Kasumi-1 (cell line): ENCODE measurements around the gene TFEC.
"Not testable (repeated sequence)": the region's sequence is repeated elsewhere in the genome, so short reads cannot be mapped to it uniquely, and the experiment has no call there.

Source experiments
- DNase-seq, 2 experiments: peaks; one replicate each; lab custom pipeline; 2025; lab: John Stamatoyannopoulos, UW

Gene TFEC, protein sequence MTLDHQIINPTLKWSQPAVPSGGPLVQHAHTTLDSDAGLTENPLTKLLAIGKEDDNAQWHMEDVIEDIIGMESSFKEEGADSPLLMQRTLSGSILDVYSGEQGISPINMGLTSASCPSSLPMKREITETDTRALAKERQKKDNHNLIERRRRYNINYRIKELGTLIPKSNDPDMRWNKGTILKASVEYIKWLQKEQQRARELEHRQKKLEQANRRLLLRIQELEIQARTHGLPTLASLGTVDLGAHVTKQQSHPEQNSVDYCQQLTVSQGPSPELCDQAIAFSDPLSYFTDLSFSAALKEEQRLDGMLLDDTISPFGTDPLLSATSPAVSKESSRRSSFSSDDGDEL

DNA sequence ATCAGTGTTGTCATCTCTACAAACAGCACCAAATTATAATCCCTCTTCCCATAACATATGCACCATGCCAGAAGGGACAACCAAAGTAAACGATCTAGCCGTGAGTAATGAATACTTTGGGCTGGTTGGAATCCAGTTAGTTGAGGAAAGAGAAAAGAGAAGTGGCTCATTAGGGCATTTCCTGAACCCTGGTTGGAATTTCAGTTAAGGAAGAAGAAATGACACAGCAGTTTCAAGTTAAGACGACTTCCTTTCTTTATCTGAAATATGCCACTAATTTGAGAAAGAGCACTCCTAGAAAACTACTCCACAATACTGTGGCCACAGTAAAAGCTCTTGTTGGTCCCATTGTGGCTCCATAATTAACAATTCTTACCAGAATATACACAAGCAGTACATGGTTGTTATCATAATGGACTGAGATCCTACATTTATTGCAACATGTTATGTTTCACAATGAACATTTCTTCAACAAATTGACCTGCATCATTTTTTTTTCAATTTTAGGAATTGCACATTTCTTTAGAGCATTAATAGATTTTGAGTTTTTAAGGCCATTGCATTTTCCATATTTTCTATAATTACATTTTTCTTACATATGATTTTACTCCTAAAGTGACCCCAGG, at the start of gene TFEC:
TFEC (minus strand) TSS at position 113 of the 626 bp plus-strand sequence. CDS start 46,322 bp downstream, outside the sequence.
- peak; percentile 72 to 87 for DNase-seq

DNA sequence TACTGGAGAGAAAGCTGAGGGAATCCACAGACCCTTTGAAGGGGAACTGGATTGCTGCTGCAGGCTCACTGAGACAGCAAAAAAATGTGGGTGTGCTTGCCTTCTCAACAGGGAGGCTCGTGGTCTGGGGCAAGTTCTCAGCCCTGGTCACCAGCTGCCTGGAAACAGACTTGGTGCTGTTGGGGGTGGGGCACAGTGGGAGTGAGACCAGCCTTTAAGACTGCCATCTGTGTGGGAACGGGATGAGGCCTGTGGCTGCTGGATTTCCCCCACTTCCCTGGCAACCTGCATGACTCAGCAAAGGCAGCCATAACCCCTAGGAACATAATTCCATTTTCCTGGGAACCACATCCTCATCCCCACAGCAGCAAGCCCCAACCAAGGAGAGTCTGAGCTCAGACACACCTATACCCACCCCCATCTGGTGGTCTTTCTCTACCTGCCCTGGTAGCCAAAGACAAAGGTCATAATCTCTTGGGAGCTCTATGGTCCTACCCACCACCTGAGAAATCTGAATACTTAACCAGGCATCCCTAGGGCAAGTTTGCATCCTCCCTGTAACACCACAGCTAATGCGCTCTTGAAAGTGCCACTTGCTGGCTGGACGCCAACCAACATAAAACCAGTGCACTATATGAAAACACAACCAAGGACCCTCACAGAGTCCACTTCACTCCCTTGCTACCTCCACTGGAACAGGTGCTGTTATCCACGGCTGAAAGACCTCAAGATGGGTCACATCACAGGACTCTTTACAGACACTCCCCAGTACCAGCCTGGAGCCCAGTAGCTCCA, 45.0 kb upstream of the TFEC start:
- DNase-seq, result no peak

DNA sequence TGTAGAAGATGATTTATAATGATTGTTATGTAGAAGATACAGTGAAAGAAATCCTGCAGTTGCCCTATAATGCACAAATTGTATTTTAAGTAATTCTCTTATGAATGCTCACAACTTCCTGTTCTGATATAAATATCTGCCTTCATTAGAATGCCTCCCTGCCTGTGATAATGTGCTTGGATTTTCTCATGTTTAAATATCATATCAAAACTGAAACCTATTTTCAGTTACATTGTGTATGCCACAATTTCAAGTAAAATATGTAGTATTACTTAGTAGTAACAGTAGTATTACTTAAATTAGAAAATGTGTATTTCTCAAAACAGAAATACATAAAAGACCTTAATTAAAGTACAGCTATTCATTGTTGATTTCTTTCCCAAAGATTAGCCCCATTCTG, 41.1 kb upstream of the TFEC start:
- DNase-seq, result no peak

DNA sequence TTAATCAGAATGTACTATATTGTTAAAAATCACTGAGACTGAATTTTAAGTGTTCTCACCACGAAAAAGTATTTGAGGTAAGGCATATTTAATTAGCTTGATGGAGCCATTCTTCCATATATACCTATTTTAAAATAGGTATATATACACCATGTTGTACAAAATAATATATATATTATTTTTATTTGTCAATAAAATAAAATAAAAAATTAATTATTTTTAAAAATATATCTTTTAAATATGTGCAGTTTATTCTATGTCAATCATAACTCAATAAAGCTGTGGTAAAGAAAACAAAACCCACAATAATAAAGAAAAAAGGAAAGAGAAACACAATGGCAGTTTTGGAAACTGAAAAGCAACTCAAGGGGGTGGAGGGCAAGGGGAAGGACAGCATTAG, 33.6 kb upstream of the TFEC start:
- no peak for DNase-seq

DNA sequence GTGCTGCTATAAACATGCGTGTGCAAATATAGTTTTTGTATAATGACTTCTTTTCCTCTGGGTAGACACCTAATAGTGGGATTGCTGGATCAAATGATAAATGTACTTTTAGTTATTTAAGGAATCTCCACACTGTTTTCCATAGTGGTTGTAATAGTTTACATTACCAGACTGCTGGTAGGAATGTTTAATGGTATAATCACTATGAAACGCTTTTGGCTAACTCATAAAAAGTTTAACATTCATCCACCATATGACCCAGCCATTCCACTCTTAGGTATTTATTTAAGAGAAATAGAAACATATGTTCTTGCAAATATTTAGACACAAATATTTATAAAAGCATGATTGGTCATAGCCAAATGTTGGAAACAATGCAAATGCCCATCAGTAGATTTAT, 32.1 kb upstream of the TFEC start:
- DNase-seq, result no peak

DNA sequence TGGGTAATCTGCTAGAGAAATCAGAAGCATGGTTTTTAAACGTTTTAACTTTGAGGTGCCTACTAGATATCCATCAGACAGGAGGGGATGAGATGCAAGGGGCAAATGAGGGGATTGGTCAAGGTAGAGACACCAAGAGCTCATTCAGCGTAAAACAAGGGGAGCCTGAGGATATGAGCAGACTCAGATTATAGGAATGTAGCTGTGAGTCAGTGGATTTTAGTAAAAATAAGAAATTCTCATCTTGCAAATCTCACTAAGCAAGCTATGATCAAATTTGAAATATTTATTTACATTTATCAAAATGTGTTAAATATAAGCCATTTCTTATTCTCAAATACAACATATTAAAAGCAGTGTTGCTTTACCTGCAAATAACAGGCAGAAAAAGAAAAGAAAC, 21.4 kb upstream of the TFEC start:
- DNase-seq, result no peak

DNA sequence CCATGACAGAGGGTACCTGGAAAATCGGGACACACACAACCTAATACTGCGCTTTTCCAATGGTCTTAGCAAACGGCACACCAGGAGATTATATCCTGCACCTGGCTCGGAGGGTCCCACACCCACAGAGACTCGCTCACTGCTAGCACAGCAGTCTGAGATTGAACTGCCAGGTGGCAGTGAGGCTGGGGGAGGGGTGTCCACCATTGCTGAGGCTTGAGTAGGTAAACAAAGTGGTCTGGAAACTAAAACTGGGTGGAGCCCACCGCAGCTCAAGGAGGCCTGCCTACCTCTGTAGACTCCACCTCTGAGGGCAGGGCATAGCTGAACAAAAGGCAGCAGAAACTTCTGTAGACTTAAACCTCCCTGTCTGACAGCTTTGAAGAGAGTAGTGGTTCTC, 16.7 kb upstream of the TFEC start:
- DNase-seq, result not testable (repeated sequence)

DNA sequence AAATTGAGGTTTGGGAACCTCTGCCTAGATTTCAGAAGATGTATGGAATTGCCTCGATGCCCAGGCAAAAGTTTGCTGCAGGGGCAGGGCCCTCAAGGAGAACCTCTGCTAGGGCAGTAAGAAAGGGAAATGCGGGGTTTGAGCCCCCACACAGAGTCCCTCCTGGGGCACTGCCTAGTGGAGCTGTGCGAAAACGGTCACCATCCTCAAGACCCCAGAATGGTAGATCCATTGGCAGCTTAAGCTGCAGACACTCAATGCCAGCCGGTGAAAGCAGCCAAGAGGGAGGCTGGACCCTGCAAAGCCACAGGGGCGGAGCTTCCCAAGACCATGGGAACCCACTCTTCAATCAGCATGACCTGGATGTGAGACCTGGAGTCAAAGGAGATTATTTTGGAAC, 15.0 kb upstream of the TFEC start:
- no peak for DNase-seq

DNA sequence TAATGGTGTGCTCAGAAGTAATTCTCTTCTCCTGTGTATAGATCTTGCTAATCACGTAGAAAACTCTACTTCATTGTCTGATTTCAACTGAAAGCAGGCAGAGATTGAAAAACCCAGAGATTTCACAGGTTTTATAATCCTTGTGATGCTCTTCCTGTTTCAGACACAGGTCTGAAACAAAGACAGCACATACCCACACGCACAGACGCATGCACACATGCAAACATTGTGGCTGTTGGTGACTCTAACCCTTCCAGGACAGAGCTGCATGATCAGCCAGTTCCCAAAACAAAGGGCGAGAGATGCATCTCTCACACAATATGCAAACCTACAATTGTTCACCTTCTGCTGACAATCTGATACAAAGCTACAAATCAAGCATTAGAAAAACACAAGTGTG, 11.1 kb upstream of the TFEC start:
- DNase-seq, result no peak

DNA sequence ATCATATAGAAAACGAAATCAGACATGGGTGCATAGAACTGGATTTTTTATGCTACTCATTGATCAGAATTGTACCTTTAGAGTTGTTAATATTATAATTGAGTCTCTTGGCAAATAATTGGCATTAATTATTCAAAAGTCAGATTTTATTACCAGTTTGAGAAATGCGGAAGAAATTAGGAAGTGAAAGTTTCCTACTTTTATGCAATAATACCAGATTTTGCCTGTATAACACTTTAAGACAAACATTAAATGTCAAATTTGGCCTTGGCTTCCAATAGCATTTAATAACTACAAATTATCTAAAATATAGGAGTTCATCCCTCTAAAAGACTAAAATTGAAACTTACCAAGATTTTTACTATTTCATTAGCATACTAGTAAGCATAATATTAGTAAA, 6.8 kb upstream of the TFEC start:
- no peak for DNase-seq

DNA sequence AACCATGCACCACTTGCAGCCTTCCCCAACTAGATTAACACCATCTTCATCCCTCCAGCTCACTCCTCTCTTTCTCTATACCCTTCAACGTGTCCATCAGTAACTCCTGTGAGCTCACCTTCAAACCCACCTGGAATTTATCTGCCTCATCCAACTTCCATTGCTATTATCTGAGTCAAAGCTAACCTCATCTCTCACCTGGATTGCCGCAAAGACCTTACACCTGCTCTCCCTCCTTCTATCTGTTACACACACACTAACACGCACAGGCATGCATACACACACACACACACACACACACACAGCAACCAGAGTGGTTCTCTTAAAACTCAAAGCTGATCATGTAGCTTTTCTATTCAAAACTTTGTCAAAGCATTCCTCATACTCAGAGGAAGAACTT, 3.8 kb upstream of the TFEC start:
- DNase-seq, result no peak

DNA sequence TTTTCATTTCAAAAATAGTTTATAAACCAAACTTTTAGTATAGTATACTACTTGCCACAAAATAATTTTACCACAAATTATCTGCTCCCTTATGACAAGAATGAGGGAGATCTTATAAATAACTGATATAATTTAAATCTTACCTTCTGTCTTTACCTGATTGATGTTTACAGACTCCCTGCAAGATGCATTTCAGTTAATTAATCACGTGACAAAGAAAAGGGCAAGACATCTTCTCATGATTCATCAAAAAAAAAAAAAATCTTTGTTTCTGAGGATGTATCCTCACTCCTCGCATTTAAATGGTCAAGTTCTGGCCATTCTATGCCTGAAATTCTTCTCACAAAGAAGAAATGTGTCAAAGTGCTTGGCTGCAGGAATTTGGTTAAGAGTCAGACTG, 2.3 kb upstream of the TFEC start:
- DNase-seq, result no peak

DNA sequence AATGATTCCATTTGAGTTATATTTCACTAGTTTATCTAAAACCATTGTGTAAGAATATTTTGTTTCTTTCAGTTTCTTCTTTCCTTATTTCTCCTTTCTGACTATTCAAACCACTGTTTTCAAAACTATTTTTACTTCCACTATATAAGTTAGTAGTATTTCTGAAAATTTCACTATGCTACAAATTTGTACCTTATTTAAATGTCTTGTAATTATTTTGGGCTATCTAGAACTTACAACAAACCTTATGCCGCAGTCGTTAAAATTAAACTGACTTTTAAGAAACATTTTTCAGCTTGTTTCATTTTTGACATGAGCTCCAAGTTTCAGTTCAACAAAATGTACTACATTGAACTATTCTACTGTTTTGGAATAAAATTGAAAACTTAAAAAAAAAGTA, 1.8 kb downstream of the TFEC start:
- DNase-seq, result peak in 1 of 2 experiments; percentile 15

DNA sequence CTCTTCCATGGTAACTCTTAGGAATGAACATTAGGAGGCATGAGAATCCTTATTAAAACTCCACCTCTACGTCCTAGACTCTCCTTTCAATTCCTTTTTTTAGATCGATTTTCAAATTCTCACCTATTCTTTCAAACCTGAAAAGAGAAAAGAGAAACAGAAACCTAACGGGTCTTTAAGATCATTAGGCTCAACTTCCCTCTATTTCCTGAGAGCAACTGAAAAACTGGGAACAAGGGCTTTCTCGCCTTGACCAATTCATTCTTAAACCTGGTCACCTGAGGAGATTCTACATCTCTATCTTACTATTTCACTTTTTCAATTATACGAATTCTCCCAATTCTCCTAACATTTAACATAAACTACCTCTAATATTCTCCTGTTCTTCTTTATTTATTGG, 2.8 kb downstream of the TFEC start:
- peak; percentile 23 to 26 for DNase-seq

DNA sequence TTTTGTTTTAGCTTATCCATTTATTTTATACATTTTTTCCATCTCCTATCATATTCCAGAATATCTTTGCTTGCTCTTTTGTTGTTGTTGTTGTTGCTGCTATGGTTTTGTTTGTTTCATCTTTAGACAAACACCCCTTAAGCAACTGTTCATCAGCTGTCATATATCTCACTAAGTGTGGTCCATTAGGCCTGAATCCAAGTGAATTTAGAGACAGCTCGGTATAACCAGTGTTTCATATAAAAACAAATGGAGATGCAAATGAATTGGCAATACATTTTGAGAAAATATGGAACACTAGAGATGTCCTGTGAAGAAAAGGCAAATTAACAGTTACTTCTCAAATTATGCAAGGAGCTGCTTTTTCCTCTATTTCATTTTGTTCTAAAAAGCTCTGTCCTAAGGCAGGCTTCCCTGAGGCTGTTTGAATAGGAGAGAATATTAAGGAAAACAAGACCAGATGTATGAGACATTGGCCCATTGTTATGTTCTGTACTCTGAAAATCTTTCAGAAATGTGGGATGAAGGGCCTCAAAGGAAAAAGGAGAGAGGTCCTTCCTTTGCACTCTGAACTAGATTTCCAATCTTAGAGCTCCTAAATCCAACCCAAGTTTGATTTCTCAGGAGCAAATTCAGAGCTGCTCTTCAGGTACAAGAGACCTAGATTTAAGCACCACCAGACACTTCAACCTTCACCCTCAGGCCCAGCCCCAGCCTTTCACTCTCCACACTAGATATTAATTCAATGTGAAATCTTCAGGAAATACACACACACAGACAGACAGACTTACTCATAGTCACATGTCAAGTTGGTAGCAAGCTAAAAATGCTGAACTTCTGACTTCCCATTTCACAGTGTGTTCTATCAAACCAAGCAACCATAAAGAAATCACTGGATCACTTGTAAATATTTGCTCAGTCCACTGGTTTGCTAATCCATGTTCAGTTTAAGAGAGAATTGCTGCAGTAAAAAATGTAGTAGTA, 5.4 kb downstream of the TFEC start:
- peak; percentile 47 to 50 for DNase-seq

DNA sequence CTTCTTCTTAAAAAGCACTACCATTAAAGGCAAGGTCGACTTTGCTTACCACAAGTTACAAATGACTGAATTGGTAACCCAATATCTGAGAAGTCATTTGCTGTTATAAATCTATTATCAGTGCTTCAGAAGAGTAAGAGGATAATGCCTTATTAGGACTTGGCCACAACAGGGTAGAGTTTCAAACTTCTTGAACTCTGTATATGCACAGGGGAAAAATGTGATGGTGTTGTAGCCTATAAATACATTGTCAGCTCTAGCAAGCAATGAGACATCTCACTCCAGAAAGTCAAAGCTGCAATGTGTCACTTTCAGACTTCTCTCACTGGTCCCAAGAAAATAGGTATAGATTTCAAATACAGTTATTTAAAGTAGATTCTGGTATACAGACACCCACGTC, 9.3 kb downstream of the TFEC start:
- no peak for DNase-seq

DNA sequence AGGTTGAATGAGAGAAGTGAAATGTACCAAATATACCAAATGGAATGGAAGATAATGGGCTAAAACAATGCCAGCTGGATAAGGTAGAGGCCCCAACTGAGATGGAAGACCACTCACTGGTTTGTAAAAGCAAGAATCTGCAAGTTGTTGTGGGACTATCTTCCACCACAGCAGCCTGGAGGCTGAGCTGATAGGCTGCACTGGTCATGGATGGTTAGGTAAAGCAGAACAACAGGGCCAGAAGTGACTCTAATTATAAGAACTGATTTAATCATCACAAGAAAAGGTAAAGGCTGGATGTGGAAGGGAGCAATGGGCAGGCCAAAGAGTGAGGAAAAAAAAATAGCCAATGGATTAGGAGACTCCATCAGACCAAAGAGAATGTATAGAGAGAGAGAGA, 11.8 kb downstream of the TFEC start:
- DNase-seq, result no peak

DNA sequence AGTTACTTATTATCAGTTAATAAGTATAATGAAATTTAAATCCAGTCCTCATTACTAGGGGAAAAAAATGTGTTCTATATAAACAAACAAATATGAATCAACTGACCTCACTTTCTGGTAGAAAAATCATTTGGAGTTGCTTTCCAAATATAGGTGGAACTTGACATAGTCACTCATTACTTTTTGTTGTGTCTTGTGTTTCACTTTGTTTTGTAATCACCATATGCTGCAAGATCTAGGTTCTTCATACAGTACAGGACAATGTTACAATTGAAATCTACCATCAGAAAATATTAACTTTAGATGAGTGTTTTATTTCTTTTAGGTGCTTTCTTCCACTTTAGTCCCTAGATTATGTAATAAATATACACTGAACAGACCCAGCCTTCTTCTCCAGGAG, 16.9 kb downstream of the TFEC start:
- DNase-seq, result no peak

DNA sequence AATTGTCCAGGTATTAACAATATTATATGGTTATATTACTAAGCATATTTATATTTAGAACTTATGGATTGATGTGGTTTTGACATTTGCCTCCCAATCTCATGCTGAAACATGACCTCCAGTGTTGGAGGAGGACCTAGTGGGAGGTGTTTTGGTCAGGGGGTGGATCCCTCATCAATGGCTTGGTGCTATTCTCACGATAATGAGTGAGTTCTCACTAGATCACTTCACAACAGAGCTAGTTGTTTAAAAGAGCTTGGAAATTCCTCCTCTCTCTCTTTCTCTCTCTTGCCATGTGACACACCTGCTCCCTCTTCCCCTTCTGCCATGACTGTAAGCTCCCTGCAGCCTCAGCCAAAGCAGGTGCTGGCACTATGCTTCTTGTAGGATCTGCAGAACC, 19.0 kb downstream of the TFEC start:
- no peak for DNase-seq

DNA sequence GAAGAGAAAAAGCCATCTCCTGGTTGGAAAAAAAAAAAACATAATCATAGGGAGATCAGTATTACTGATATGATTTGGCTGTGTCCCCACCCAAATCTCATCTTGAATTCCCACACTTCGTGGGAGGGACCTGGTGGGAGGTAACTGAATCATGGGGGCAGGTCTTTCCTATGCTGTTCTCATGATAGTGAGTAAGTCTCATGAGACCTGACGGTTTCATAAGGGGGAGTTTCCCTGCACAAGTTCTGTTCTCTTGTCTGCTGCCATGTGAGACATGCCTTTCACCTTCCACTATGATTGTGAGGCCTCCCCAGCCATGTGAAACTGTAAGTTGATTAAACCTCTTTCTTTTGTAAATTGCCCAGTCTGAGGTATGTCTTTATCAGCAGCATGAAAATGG, 25.8 kb downstream of the TFEC start:
- DNase-seq, result not testable (repeated sequence)

DNA sequence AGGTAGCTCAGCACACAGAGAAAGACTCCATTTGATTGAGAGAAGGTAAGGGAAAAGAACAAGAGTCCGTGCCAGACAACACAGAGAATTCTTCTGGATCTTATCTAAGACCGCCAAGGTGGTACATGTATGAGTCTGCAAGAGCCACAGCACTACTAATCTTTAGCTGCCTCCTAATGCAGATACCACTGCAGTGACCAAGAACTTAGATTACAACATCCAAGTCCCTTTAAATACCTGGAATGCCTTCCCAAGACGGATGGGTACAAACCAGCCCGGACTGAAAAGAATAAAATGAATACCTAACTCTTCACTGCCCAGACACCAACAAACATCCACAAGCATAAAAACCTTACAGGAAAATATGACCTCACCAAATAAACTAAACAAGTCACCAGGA, 33.3 kb downstream of the TFEC start:
- no peak for DNase-seq

DNA sequence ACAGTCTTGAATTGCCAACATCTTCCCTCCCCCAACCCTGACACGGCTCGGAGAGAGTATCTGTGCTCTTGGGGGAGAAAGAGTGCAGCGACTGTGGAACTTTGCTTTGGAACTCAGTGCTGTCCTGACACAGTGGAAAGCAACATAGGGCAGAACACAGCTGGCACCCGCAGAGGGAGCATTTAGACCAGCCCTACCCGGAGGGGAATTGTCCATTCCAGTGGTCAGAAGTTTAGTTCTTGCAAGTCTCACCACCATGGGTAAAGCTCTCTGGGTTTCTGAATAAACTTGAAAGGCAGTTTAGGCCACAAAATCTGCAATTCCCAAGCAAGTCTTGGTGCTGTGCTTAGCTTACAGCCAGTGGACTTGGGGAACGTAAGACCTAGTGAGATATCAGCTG, 34.9 kb downstream of the TFEC start:
- DNase-seq, result no peak
